GM12891 (cell line): ENCODE results near the gene ST6GALNAC3.

Experiments used
- POLR2A ChIP-seq: IDR thresholded peaks from 2 replicates; pipeline ENCODE4 v1.6.1; 2011; ENCODE audit warnings: low read depth, low read length, control low read depth
- POLR2AphosphoS5 ChIP-seq: IDR thresholded peaks from 2 replicates; pipeline ENCODE4 v1.6.1; 2011; ENCODE audit warnings: low read depth, low read length, control low read depth

DNA sequence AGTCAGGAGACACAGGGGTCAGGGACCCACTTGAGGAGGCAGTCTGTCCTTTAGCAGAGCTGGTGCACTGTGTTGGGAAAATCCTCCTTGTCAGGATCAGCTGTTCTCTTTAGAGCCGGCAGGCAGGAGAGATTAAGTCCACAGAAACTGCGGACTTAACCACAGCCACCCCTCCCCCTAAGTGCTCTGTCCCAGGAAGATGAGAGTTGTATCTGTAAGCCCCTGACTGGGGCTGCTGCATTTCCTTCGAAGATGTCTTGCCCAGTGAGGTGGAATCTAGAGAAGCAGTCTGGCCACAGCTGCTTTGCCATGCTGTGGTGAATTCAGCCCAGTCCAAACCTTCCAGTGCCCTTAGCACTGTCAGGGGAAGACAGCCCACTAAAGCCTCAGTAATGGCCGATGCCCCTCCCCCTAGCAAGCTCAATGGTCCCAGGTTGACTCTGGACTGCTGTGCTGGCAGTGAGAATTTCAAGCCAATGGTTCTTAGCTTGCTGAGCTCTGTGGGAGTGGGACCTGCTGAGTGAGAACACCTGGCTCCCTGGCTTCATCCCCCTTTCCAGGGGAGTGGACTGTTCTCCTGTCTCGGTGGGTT lies 172.8 kb downstream of the ST6GALNAC3 start:
- TF ChIP-seq POLR2AphosphoS5 (no peak), POLR2A (no peak)
